Measurements from ENCODE around the gene KCNN3. TPM values are rescaled to one million over a fixed set of nuclear protein-coding genes. Genes with fewer than 3 reads are reported as not detected.

The KCNN3 gene
- total RNA-seq, 1 donor from 2014 or later: 0.84 TPM

DNA sequence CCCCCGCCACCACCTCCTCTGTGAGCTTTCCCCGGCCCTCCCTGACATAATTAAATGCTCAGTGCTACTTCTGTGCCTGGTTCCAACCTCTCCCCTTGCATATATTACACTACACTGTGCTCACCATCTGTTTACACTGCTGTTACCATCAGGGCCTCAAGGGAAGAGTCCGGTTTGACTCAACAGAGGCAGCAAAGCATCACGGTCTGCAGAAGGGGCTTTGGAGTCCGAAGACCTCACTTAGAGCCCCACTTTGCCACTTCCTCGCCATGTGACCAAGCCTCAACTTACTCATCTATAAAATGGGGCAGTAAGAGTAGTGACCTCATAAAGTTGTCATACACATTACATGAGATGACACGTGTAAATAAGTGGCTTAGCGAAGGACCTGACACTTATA is 27.4 kb downstream of the KCNN3 start:
- peaks cover 45% of the 10 kb centered on the region for H3K4me1 Mint-ChIP-seq
- no peaks in the 10 kb centered on the region for H3K36me3 Mint-ChIP-seq (ENCODE audit: low read depth)
- DNase-seq (ENCODE audit: low read depth, low spot score): no peak
- TF ChIP-seq CTCF (conservative IDR thresholded peaks at IDR 0.05): no peak
- no peaks in the 10 kb centered on the region for H3K27me3 Mint-ChIP-seq (ENCODE audit: low read depth)
- H3K27ac Mint-ChIP-seq (ENCODE audit: unreplicated experiment): no peak overlapping the region
- H3K4me3 Mint-ChIP-seq: no peak overlapping the region
- no peaks in the 10 kb centered on the region for H3K9me3 Mint-ChIP-seq

- no peak for TF ChIP-seq CTCF (conservative IDR thresholded peaks at IDR 0.05)
- H3K4me3 Mint-ChIP-seq: no peak overlapping the region
- DNase-seq (ENCODE audit: low read depth, low spot score): no peak
Observed at GRCh38 chr1:154841384-154841783, 28.7 kb downstream of the KCNN3 start.

GRCh38 chr1:154840269-154841176 is 29.6 kb downstream of the KCNN3 start:
- TF ChIP-seq CTCF (conservative IDR thresholded peaks at IDR 0.05): no peak
- DNase-seq (ENCODE audit: low read depth, low spot score): no peak
- no peaks in the 10 kb centered on the region for H3K9me3 Mint-ChIP-seq
- H3K4me1 Mint-ChIP-seq: peaks cover 35% of the 10 kb centered on the region
- H3K27me3 Mint-ChIP-seq (ENCODE audit: low read depth): no peaks in the 10 kb centered on the region
- H3K36me3 Mint-ChIP-seq (ENCODE audit: low read depth): no peaks in the 10 kb centered on the region
- H3K27ac Mint-ChIP-seq (ENCODE audit: unreplicated experiment): peak overlapping the region; percentile 92
- no peak overlapping the region for H3K4me3 Mint-ChIP-seq

More at GRCh38 chr1:154841384-154841783, 28.7 kb downstream of the KCNN3 start:
- Mint-ChIP-seq H3K27me3 (ENCODE audit: low read depth) (no peaks in the 10 kb centered on the region), H3K4me1 (peaks cover 44% of the 10 kb centered on the region), H3K9me3 (no peaks in the 10 kb centered on the region), H3K27ac (ENCODE audit: unreplicated experiment) (no peak overlapping the region), H3K36me3 (ENCODE audit: low read depth) (no peaks in the 10 kb centered on the region)

DNA sequence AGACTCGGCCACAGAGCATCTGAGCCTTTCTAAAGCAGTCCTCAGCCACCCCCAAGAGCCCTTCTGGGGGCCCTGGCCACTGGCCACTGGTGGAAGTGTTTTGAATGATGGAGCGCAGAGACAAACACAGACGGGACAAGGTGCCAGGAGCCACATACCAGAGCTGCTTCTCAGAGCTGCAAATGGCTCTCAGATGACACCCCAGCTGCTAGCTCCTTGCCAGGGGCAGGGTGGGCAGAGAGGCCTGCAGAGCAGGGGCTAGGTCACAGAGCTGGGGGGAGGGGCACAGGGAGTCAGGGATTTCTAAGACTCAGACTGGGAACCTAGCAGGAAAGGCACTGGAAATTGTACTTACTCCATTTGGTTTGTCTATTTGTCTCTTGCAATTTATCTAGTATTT is 30.4 kb downstream of the KCNN3 start:
- no peak for DNase-seq (ENCODE audit: low read depth, low spot score)
- TF ChIP-seq CTCF (conservative IDR thresholded peaks at IDR 0.05): no peak
- Mint-ChIP-seq H3K36me3 (ENCODE audit: low read depth) (no peaks in the 10 kb centered on the region), H3K27ac (ENCODE audit: unreplicated experiment) (no peak overlapping the region), H3K27me3 (ENCODE audit: low read depth) (no peaks in the 10 kb centered on the region), H3K9me3 (no peaks in the 10 kb centered on the region), H3K4me1 (peaks cover 34% of the 10 kb centered on the region), H3K4me3 (no peak overlapping the region)

DNA sequence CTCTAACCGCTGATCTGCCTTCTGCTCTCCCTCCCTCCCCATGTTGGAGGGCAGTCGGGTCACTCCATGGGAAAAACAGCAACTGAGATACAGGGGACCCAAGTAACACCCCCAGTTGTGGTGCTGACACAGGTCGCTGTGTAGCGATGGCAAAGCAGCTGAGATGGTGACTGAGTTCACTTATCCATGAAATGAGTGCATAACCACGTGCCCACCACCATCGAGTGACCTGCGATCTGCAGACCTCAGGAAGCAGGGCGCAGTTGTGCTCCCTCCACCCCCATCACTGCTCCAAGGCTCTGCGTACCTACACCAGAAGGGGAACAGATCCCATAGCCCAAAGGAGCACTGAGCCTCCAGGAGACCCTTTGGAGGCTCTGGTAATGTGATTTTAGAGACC is 31.1 kb downstream of the KCNN3 start:
- Mint-ChIP-seq H3K4me3 (no peak overlapping the region), H3K9me3 (no peaks in the 10 kb centered on the region), H3K27ac (ENCODE audit: unreplicated experiment) (peak overlapping the region; percentile 78), H3K27me3 (ENCODE audit: low read depth) (no peaks in the 10 kb centered on the region), H3K4me1 (peaks cover 29% of the 10 kb centered on the region), H3K36me3 (ENCODE audit: low read depth) (no peaks in the 10 kb centered on the region)
- TF ChIP-seq CTCF (conservative IDR thresholded peaks at IDR 0.05): no peak
- DNase-seq (ENCODE audit: low read depth, low spot score): no peak

Data from neural crest cell (in vitro differentiated cells).